ENCODE measurements around the gene MERTK.
"Not testable (repeated sequence)": the region's sequence is repeated elsewhere in the genome, so short reads cannot be mapped to it uniquely, and the experiment has no call there.

The MERTK gene

GRCh38 chr2:112048236-112048592 lies 149.8 kb downstream of the MERTK start:
- DNase-seq = no peak

- DNase-seq = peak; percentile 1
Observed at GRCh38 chr2:112048887-112049286, 150.5 kb downstream of the MERTK start.

- DNase-seq = no peak
Observed at GRCh38 chr2:112050316-112050715, 151.9 kb downstream of the MERTK start.

GRCh38 chr2:112053917-112054846 lies 155.8 kb downstream of the MERTK start:
- peak; percentile 99 for DNase-seq

GRCh38 chr2:112054847-112055729 lies 156.7 kb downstream of the MERTK start, which contains the start of gene TMEM87B:
Gene TMEM87B, plus strand, starts transcription at chr2:112055269. Its CDS starts 323 bp downstream, at chr2:112055592.
- DNase-seq = peak; percentile 98

- DNase-seq = peak; percentile 65
Observed at GRCh38 chr2:112055730-112056625, 157.6 kb downstream of the MERTK start.

GRCh38 chr2:112056626-112056987 lies 158.2 kb downstream of the MERTK start:
- no peak for DNase-seq

GRCh38 chr2:112059671-112060070 lies 161.3 kb downstream of the MERTK start:
- no peak for DNase-seq

- no peak for DNase-seq
Observed at GRCh38 chr2:112061299-112061698, 162.9 kb downstream of the MERTK start.

- DNase-seq = no peak
Observed at GRCh38 chr2:112061840-112062239, 163.4 kb downstream of the MERTK start.

GRCh38 chr2:112062894-112063293 lies 164.5 kb downstream of the MERTK start:
- DNase-seq = no peak

GRCh38 chr2:112065486-112065885 lies 167.1 kb downstream of the MERTK start:
- DNase-seq = no peak

- DNase-seq = no peak
Observed at GRCh38 chr2:112065966-112066365, 167.6 kb downstream of the MERTK start.

- DNase-seq = not testable (repeated sequence)
Observed at GRCh38 chr2:112069794-112070193, 171.4 kb downstream of the MERTK start.

GRCh38 chr2:112073875-112074274 lies 175.5 kb downstream of the MERTK start:
- DNase-seq = no peak

GRCh38 chr2:112074506-112074905 lies 176.1 kb downstream of the MERTK start:
- no peak for DNase-seq

- DNase-seq = no peak
Observed at GRCh38 chr2:112075490-112076260, 177.3 kb downstream of the MERTK start.

GRCh38 chr2:112077814-112078213 lies 179.4 kb downstream of the MERTK start:
- no peak for DNase-seq

Measured in GDM1 (cell line).